H1 (cell line): Measurements from ENCODE around the gene TAS1R1. TPM values are rescaled to one million over a fixed set of nuclear protein-coding genes. Genes with fewer than 3 reads are reported as not detected.

Source experiments
- ATF2 ChIP-seq: IDR thresholded peaks from 2 replicates; pipeline ENCODE4 v1.6.1; 2012; ENCODE audit warnings: low read length, inconsistent platforms
- GABPA ChIP-seq: IDR thresholded peaks from 2 replicates; pipeline ENCODE4 v1.6.1; 2011; ENCODE audit warnings: mild to moderate bottlenecking, low read length, moderate library complexity, borderline replicate concordance; ENCODE audit not compliant: insufficient read depth
- MAX ChIP-seq: IDR thresholded peaks from 2 replicates; pipeline ENCODE4 v1.6.1; 2012; ENCODE audit warnings: inconsistent platforms
- SIX5 ChIP-seq: IDR thresholded peaks from 2 replicates; pipeline ENCODE4 v1.6.1; 2011; ENCODE audit warnings: mild to moderate bottlenecking, low read depth, low read length
- TAF1 ChIP-seq: IDR thresholded peaks from 2 replicates; pipeline ENCODE4 v1.6.1; 2011; ENCODE audit warnings: mild to moderate bottlenecking, low read depth, low read length
- YY1 ChIP-seq: IDR thresholded peaks from 2 replicates; pipeline ENCODE4 v1.6.1; 2011; ENCODE audit warnings: low read depth, mild to moderate bottlenecking, low read length
- polyA plus RNA-seq, 7 experiments: library from polyadenylated mRNA; depleted of rRNA in 3 of 7; stranded (reverse) in 5 of 7; unstranded in 2 of 7; fragments of >200 nt in 5 of 7; fragments of 200-250 nt in 2 of 7; gene quantifications; 1 replicate in 5 of 7; 2 replicates in 1 of 7; 4 replicates in 1 of 7; pipeline versions ENCODE4 v1.2.1 to v1.2.3, GENCODE V29; 2011 to 2013; ENCODE audit warnings: missing spikeins in 2 of 7, mixed read lengths in 2 of 7
- total RNA-seq: library from RNA; stranded (reverse); fragmentation: NEBNext Ultra II Directional; extraction: Animal tissue kit (Norgen Biotek cat#: 25700); gene quantifications from 2 replicates; pipeline ENCODE4 v1.2.1, GENCODE V29; 2021

Gene TAS1R1
- total and polyA plus RNA-seq, 2 of the 8 experiments (the other 6 are each of a cell fraction or from before 2014, with no cell fraction given): 0.26 TPM; not detected in 1

GRCh38 chr1:6587261-6588005, 32.3 kb downstream of the TAS1R1 start (continued):
- no peak for TF ChIP-seq YY1
- no peak for TF ChIP-seq MAX
- no peak for TF ChIP-seq SIX5
- no peak for TF ChIP-seq GABPA
- TF ChIP-seq TAF1: no peak
- TF ChIP-seq ATF2: no peak
- TF ChIP-seq, all 59 proteins: peak for 0
